ENCODE results near the gene FOXP4.

The FOXP4 gene

GRCh38 chr6:41594766-41595165, 48.6 kb downstream of the FOXP4 start:
- CTCF ChIA-PET = interaction anchor here (0.8 to 15.2 kb wide), 9 partner anchors 8 to 227 kb away, joined by 3 to 151 read pairs (median 5); no protein-coding TSS in a partner anchor

GRCh38 chr6:41595166-41595565, 49.0 kb downstream of the FOXP4 start:
- TF ChIP-seq CTCF (IDR thresholded peaks at IDR 0.05; ENCODE audit: control extremely low read depth, extremely low read depth, low read depth, missing control alignments) = no peak
- no peak for DNase-seq (ENCODE audit: extremely low spot score)
- ChIA-PET CTCF (interaction anchor here (1.0 to 15.2 kb wide), 6 partner anchors 10 to 227 kb away, joined by 3 to 151 read pairs (median 6); no protein-coding TSS in a partner anchor), POLR2A (no interaction called here)

More at GRCh38 chr6:41594766-41595165, 48.6 kb downstream of the FOXP4 start:
- DNase-seq (ENCODE audit: extremely low spot score) = no peak
- no peak for TF ChIP-seq CTCF (IDR thresholded peaks at IDR 0.05; ENCODE audit: control extremely low read depth, extremely low read depth, low read depth, missing control alignments)
- POLR2A ChIA-PET = no interaction called here

GRCh38 chr6:41596096-41596685, 50.0 kb downstream of the FOXP4 start:
- ChIA-PET POLR2A (no interaction called here), CTCF (interaction anchor here (0.8 to 15.2 kb wide), 9 partner anchors 9 to 228 kb away, joined by 3 to 151 read pairs (median 4); no protein-coding TSS in a partner anchor)
- DNase-seq (ENCODE audit: extremely low spot score) = no peak
- no peak for TF ChIP-seq CTCF (IDR thresholded peaks at IDR 0.05; ENCODE audit: control extremely low read depth, extremely low read depth, low read depth, missing control alignments)

GRCh38 chr6:41596807-41597206, 50.6 kb downstream of the FOXP4 start:
- no peak for TF ChIP-seq CTCF (IDR thresholded peaks at IDR 0.05; ENCODE audit: control extremely low read depth, extremely low read depth, low read depth, missing control alignments)
- no peak for DNase-seq (ENCODE audit: extremely low spot score)
- ChIA-PET CTCF (interaction anchor here (0.8 to 15.2 kb wide), 8 partner anchors 13 to 179 kb away, joined by 3 to 151 read pairs (median 3); no protein-coding TSS in a partner anchor), POLR2A (no interaction called here)

- TF ChIP-seq CTCF (IDR thresholded peaks at IDR 0.05; ENCODE audit: control extremely low read depth, extremely low read depth, low read depth, missing control alignments) = no peak
- no peak for DNase-seq (ENCODE audit: extremely low spot score)
- CTCF ChIA-PET = interaction anchor here (0.8 to 15.2 kb wide), 8 partner anchors 13 to 229 kb away, joined by 3 to 151 read pairs (median 3); no protein-coding TSS in a partner anchor
- POLR2A ChIA-PET = no interaction called here
Observed at GRCh38 chr6:41597246-41598000, 51.2 kb downstream of the FOXP4 start.

- POLR2A ChIA-PET = interaction anchor here (0.6 kb wide), 1 partner anchor 615 kb away, joined by 5 read pairs; no protein-coding TSS in a partner anchor
- no peak for TF ChIP-seq CTCF (IDR thresholded peaks at IDR 0.05; ENCODE audit: control extremely low read depth, extremely low read depth, low read depth, missing control alignments)
- DNase-seq (ENCODE audit: extremely low spot score) = no peak
- CTCF ChIA-PET = interaction anchor here (1.2 to 15.2 kb wide), 5 partner anchors 63 to 231 kb away, joined by 3 to 151 read pairs (median 4); no protein-coding TSS in a partner anchor
Observed at GRCh38 chr6:41598670-41599014, 52.5 kb downstream of the FOXP4 start.
